Measurements from ENCODE around the gene MSH3. TPM values are rescaled to one million over a fixed set of nuclear protein-coding genes. Genes with fewer than 3 reads are reported as not detected.

Gene MSH3
- total and polyA plus RNA-seq, 12 donors, result 2.8 to 24.6 (median 11.7) TPM

GRCh38 chr5:80619086-80619485 lies 35.4 kb upstream of the MSH3 start:
- 74 to 89% (median 85%) methylated on average over 1 of the region's 1 CpG for WGBS, 4 donors
- Histone ChIP-seq H3K27me3 (no peaks in the 10 kb centered on the region), H3K4me1 (replicated peaks in 1 of 2) (no peaks in the 10 kb centered on the region), H3K36me3 (replicated peaks in 1 of 2) (no peaks in the 10 kb centered on the region), H3K9me3 (replicated peaks in 1 of 3) (no peaks in the 10 kb centered on the region), H3K4me3 (no peak overlapping the region), H3K27ac (no peak overlapping the region)
- TF ChIP-seq CTCF (IDR thresholded peaks at IDR 0.05) (no peak), POLR2A (IDR thresholded peaks at IDR 0.05) (no peak)
- intact Hi-C loops (cut with DNase I), result no loop called here
- no peak for DNase-seq

GRCh38 chr5:80620211-80620610 lies 34.2 kb upstream of the MSH3 start:
- H3K9me3 ChIP-seq (replicated peaks in 1 of 3), result no peaks in the 10 kb centered on the region
- no peaks in the 10 kb centered on the region for H3K27me3 ChIP-seq
- no peak overlapping the region for H3K27ac ChIP-seq
- no peaks in the 10 kb centered on the region for H3K36me3 ChIP-seq (replicated peaks in 1 of 2)
- no peaks in the 10 kb centered on the region for H3K4me1 ChIP-seq (replicated peaks in 1 of 2)
- DNase-seq, result peak in 2 of 7 donors; percentile 11 to 18
- intact Hi-C loops (cut with DNase I), result no loop called here
- no peak overlapping the region for H3K4me3 ChIP-seq
- no peak for TF ChIP-seq POLR2A (IDR thresholded peaks at IDR 0.05)
- no peak for TF ChIP-seq CTCF (IDR thresholded peaks at IDR 0.05)
- WGBS, 4 donors, result 69 to 96% (median 76%) methylated on average over 3 to 4 of the region's 4 CpGs

- WGBS, 4 donors, result 91 to 98% (median 96%) methylated on average over 2 of the region's 2 CpGs
- TF ChIP-seq CTCF (IDR thresholded peaks at IDR 0.05), result no peak
- no peak for TF ChIP-seq POLR2A (IDR thresholded peaks at IDR 0.05)
- Histone ChIP-seq H3K36me3 (replicated peaks in 1 of 2) (no peaks in the 10 kb centered on the region), H3K4me1 (replicated peaks in 1 of 2) (no peaks in the 10 kb centered on the region), H3K27ac (no peak overlapping the region), H3K4me3 (no peak overlapping the region), H3K27me3 (no peaks in the 10 kb centered on the region), H3K9me3 (replicated peaks in 1 of 3) (no peaks in the 10 kb centered on the region)
- intact Hi-C loops (cut with DNase I), result no loop called here
- no peak for DNase-seq
These were observed 31.7 kb upstream of the MSH3 start for GRCh38 chr5:80622756-80623155.

GRCh38 chr5:80623999-80624398 lies 30.5 kb upstream of the MSH3 start:
- Histone ChIP-seq H3K4me1 (replicated peaks in 1 of 2) (no peaks in the 10 kb centered on the region), H3K4me3 (no peak overlapping the region), H3K9me3 (replicated peaks in 1 of 3) (no peaks in the 10 kb centered on the region), H3K27me3 (no peaks in the 10 kb centered on the region), H3K27ac (no peak overlapping the region), H3K36me3 (replicated peaks in 1 of 2) (no peaks in the 10 kb centered on the region)
- no peak for DNase-seq
- intact Hi-C loops (cut with DNase I), result no loop called here
- WGBS, 4 donors, result 65 to 89% (median 74%) methylated on average over 4 of the region's 4 CpGs
- no peak for TF ChIP-seq POLR2A (IDR thresholded peaks at IDR 0.05)
- TF ChIP-seq CTCF (IDR thresholded peaks at IDR 0.05), result no peak
